AG04450 (cell line): ENCODE measurements around the gene PTBP1. TPM values are rescaled to one million over a fixed set of nuclear protein-coding genes. Genes with fewer than 3 reads are reported as not detected.

Source experiments
- CTCF ChIA-PET: fragments of 300-600, 350-600 bp; formaldehyde crosslinking; extraction: SDS; loops from one replicate; lab custom pipeline; 2022; ENCODE audit warnings: antibody characterized with exemption, inconsistent platforms; lab: Charles Lee
- POLR2A ChIA-PET: fragments of 350-600 bp; formaldehyde crosslinking; extraction: SDS; loops from one replicate; lab custom pipeline; 2021; ENCODE audit warnings: antibody characterized with exemption, inconsistent platforms; lab: Yijun Ruan, JAX
- DNase-seq: peaks from one replicate; pipeline ENCODE4 v3.0.0-alpha.2; 2011; ENCODE audit warnings: low read depth, low spot score
- H3K27ac ChIP-seq: one replicate; pipeline ENCODE4 v1.5.1; 2012; ENCODE audit warnings: low read depth, low read length, control low read depth
- H3K27me3 ChIP-seq: one replicate; pipeline ENCODE4 v1.6.0; 2012; ENCODE audit warnings: low read length; ENCODE audit not compliant: control insufficient read depth, insufficient read depth
- H3K4me3 ChIP-seq: 2 replicates; pipeline ENCODE4 v1.5.1; 2011; ENCODE audit warnings: mild to moderate bottlenecking, low read depth, low read length, control low read depth
- H3K9me3 ChIP-seq: 2 replicates; pipeline ENCODE4 v1.5.1; 2012; ENCODE audit warnings: low read length; ENCODE audit not compliant: control insufficient read depth, insufficient read depth
- polyA plus RNA-seq: library from polyadenylated mRNA; depleted of rRNA; stranded (reverse); fragments of >200 nt; gene quantifications from 2 replicates; pipeline ENCODE4 v1.2.3, GENCODE V29; 2011
- TF ChIP-seq, protein P1 (sequence below): IDR thresholded peaks from 2 replicates; pipeline ENCODE4 v1.5.1; 2011; ENCODE audit warnings: low read depth, low read length, control low read depth, inconsistent platforms

PTBP1 gene
- polyA plus RNA-seq, 1 experiment = 141 TPM

DNA sequence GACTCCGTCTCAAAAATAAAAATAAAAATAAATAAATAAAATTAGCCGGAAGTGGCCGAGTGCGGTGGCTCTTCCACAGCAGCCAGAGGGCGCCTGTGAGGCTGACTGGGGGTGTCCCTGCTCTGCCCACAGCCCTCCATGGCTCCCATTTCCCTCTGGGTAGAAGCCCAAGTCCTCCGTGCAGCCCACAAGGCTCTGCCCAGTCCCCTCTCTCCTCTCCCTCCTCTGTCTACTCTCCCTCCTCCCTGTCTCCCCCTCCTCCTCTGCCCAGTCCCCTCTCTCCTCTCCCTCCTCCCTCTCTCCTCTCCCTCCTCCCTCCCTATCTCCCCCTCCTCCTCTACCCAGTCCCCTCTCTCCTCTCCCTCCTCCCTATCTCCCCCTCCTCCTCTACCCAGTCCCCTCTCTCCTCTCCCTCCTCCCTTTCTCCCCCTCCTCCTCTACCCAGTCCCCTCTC is 25.9 kb upstream of the PTBP1 start:
- Histone ChIP-seq H3K4me3 (no peak overlapping the region), H3K9me3 (no peaks in the 10 kb centered on the region), H3K27ac (no peak overlapping the region), H3K27me3 (no peaks in the 10 kb centered on the region)
- TF ChIP-seq, protein P1, sequence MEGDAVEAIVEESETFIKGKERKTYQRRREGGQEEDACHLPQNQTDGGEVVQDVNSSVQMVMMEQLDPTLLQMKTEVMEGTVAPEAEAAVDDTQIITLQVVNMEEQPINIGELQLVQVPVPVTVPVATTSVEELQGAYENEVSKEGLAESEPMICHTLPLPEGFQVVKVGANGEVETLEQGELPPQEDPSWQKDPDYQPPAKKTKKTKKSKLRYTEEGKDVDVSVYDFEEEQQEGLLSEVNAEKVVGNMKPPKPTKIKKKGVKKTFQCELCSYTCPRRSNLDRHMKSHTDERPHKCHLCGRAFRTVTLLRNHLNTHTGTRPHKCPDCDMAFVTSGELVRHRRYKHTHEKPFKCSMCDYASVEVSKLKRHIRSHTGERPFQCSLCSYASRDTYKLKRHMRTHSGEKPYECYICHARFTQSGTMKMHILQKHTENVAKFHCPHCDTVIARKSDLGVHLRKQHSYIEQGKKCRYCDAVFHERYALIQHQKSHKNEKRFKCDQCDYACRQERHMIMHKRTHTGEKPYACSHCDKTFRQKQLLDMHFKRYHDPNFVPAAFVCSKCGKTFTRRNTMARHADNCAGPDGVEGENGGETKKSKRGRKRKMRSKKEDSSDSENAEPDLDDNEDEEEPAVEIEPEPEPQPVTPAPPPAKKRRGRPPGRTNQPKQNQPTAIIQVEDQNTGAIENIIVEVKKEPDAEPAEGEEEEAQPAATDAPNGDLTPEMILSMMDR = peak; percentile 61
- CTCF ChIA-PET = interaction anchor here (0.9 to 1.8 kb wide), 2 partner anchors 28 to 31 kb away, joined by 4 to 9 read pairs; no protein-coding TSS in a partner anchor
- POLR2A ChIA-PET = no interaction called here
- no peak for DNase-seq

DNA sequence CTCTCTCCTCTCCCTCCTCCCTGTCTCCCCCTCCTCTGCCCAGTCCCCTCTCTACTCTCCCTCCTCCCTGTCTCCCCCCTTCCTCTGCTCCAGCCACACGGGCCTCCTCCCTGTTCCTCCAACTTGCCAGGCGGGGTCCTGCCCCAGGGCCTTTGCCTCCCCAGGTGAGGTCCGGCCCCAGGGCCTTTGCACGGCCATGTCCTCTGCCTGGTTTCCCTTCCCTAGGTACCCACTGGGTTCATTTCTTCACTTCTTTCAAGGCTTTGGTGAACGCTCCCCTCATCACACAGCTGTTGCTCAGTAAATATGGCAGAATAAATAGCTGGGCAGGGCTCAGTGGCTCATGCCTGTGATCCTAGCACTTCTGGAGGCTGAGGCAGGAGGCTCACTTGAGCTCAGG is 25.2 kb upstream of the PTBP1 start:
- TF ChIP-seq, protein P1 = no peak
- POLR2A ChIA-PET = no interaction called here

DNA sequence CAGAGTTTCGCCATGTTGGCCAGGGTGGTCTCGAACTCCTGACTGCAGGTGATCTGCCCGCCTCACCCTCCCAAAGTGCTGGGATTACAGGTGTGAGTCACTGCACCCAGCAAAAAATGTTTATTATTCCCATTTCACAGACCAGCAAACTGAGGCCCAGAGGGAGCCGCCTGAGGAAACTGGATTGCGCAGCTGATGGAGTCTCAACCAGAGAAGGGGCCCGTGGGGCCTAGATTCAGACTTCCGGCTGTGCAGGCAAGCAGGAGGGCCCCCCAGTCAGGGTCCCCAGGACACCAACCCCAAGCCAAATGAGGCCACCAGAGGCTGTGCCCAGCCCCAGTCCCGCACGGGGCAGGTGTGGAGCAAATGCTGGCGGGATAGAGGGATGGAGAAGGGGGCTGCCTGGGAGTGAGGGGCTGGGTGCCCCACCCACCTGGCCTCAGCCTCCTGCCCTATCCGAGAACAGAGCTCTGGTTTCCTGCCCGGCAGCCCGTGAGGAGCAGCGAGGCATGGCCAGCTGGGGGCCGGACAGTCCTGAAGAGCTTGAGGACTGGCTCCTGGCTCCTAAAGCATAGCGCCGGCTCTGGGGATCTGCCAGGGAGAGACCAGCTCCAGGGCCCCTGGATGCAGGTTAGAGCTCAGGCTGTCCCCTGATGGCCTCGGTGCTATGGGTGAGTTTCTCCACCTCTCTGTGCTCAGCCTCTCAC is 24.4 kb upstream of the PTBP1 start:
- CTCF ChIA-PET = interaction anchor here (0.6 kb wide), 2 partner anchors 69 to 187 kb away, joined by 3 to 4 read pairs; no protein-coding TSS in a partner anchor

More for the DNA sequence above, 25.2 kb upstream of the PTBP1 start:
- Histone ChIP-seq H3K4me3 (no peak overlapping the region), H3K9me3 (no peaks in the 10 kb centered on the region), H3K27me3 (no peaks in the 10 kb centered on the region), H3K27ac (no peak overlapping the region)
- CTCF ChIA-PET = no interaction called here
- no peak for DNase-seq

DNA sequence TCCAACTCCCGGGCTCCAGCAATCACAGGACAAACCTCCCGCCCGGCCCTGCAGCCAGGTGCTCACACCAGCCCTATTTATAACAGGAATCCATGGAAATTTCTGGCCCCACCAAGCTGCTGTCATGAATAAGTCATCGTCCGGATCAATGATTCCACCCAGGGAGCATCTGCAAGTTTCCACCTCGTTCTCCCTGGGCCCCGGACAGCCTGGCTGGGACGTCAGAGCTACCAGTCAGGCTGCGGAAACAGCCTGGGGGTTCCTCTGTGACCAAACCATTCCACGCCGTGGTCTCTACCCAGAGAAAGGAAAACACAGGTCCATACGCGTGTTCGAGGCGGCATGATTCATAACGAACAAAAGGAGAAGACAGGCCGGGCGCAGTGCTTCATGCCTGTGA is 20.7 kb upstream of the PTBP1 start:
- Histone ChIP-seq H3K4me3 (no peak overlapping the region), H3K27me3 (no peaks in the 10 kb centered on the region), H3K27ac (no peak overlapping the region), H3K9me3 (peaks cover 4% of the 10 kb centered on the region; the same call in 1 of the 2 replicates)
- TF ChIP-seq, protein P1 = no peak
- ChIA-PET CTCF (interaction anchor here (0.6 kb wide), 1 partner anchor 207 kb away, joined by 8 read pairs; no protein-coding TSS in a partner anchor), POLR2A (no interaction called here)
- no peak for DNase-seq

More for the DNA sequence above, 24.4 kb upstream of the PTBP1 start:
- H3K27ac ChIP-seq = no peak overlapping the region
- no peak for DNase-seq
- H3K4me3 ChIP-seq = no peak overlapping the region
- POLR2A ChIA-PET = no interaction called here
- TF ChIP-seq, protein P1 = no peak
- no peaks in the 10 kb centered on the region for H3K9me3 ChIP-seq
- no peaks in the 10 kb centered on the region for H3K27me3 ChIP-seq
